Liver (tissue), 9 donors: ENCODE results near the gene FOXK1. TPM values are rescaled to one million over a fixed set of nuclear protein-coding genes. Genes with fewer than 3 reads are reported as not detected.

ENCODE experiments used
- DNase-seq: peaks from one replicate; pipeline ENCODE4 v3.0.0-alpha.2; 2017; ENCODE audit warnings: low spot score
- H3K27ac ChIP-seq, 2 donors: one replicate each; pipeline ENCODE4 v1.7.0; 2013; ENCODE audit warnings: inconsistent platforms in 2 of 2, low read length in 2 of 2, control low read depth in 1 of 2, low read depth in 1 of 2, mild to moderate bottlenecking in 1 of 2
- H3K27me3 ChIP-seq, 4 donors: one replicate each; pipeline versions ENCODE4 v1.6.1 to v1.7.0; 2013; ENCODE audit warnings: low read length in 3 of 4, inconsistent platforms in 1 of 4, mild to moderate bottlenecking in 1 of 4, moderate library complexity in 1 of 4; ENCODE audit not compliant: control insufficient read depth in 4 of 4, insufficient read depth in 4 of 4
- H3K36me3 ChIP-seq, 4 donors: one replicate each; pipeline versions ENCODE4 v1.6.1 to v1.7.0; 2013; ENCODE audit warnings: low read length in 3 of 4, mild to moderate bottlenecking in 3 of 4, low read depth in 1 of 4, moderate library complexity in 1 of 4; ENCODE audit not compliant: control insufficient read depth in 4 of 4, insufficient read depth in 3 of 4
- H3K4me1 ChIP-seq, 4 donors: one replicate each; pipeline versions ENCODE4 v1.6.1 to v1.7.0; 2013; ENCODE audit warnings: low read length in 3 of 4, mild to moderate bottlenecking in 3 of 4, moderate library complexity in 1 of 4; ENCODE audit not compliant: control insufficient read depth in 4 of 4, insufficient read depth in 4 of 4
- H3K4me3 ChIP-seq, 3 donors: one replicate each; pipeline versions ENCODE4 v1.6.1 to v1.7.0; 2013; ENCODE audit warnings: low read length in 3 of 3, control low read depth in 1 of 3, low read depth in 1 of 3, mild to moderate bottlenecking in 1 of 3
- H3K9ac ChIP-seq, 2 donors: one replicate each; pipeline ENCODE4 v1.7.0; 2013; ENCODE audit warnings: low read length in 2 of 2, mild to moderate bottlenecking in 2 of 2, moderate library complexity in 2 of 2, control low read depth in 1 of 2, low read depth in 1 of 2
- H3K9me3 ChIP-seq, 4 donors: one replicate each; pipeline versions ENCODE4 v1.6.1 to v1.7.0; 2013; ENCODE audit warnings: low read length in 3 of 4; ENCODE audit not compliant: control insufficient read depth in 4 of 4
- EGR1 ChIP-seq, 2 donors: IDR thresholded peaks; 2 replicates each; pipeline ENCODE4 v1.6.1; 2016 to 2018; ENCODE audit warnings: antibody characterized with exemption in 2 of 2, low read depth in 2 of 2
- FOXA1 ChIP-seq: IDR thresholded peaks from 2 replicates; pipeline ENCODE4 v1.6.1; 2016; ENCODE audit warnings: antibody characterized with exemption
- FOXA2 ChIP-seq: IDR thresholded peaks from 2 replicates; pipeline ENCODE4 v1.6.1; 2016; ENCODE audit warnings: antibody characterized with exemption
- GABPA ChIP-seq, 2 donors: IDR thresholded peaks in 1 of 2; conservative IDR thresholded peaks in 1 of 2; 2 replicates each; pipeline ENCODE4 v1.6.1; 2016; ENCODE audit warnings: antibody characterized with exemption in 2 of 2, mild to moderate bottlenecking in 1 of 2, moderate library complexity in 1 of 2
- HNF4A ChIP-seq, 2 donors: conservative IDR thresholded peaks; 2 replicates each; pipeline ENCODE4 v1.6.1; 2016; ENCODE audit warnings: antibody characterized with exemption in 2 of 2, mild to moderate bottlenecking in 2 of 2
- HNF4G ChIP-seq: IDR thresholded peaks from 2 replicates; pipeline ENCODE4 v1.6.1; 2016; ENCODE audit warnings: antibody characterized with exemption
- JUND ChIP-seq, 2 donors: IDR thresholded peaks; 2 replicates each; pipeline ENCODE4 v1.6.1; 2016; ENCODE audit warnings: antibody characterized with exemption in 2 of 2
- NR2F2 ChIP-seq: IDR thresholded peaks from 2 replicates; pipeline ENCODE4 v1.6.1; 2016; ENCODE audit warnings: antibody characterized with exemption
- RAD21 ChIP-seq, 2 donors: IDR thresholded peaks; 2 replicates each; pipeline ENCODE4 v1.6.1; 2016; ENCODE audit warnings: antibody characterized with exemption in 2 of 2, mild to moderate bottlenecking in 2 of 2
- RXRA ChIP-seq, 2 donors: IDR thresholded peaks; 2 replicates each; pipeline ENCODE4 v1.6.1; 2017 to 2018; ENCODE audit warnings: antibody characterized with exemption in 2 of 2, mild to moderate bottlenecking in 1 of 2
- SP1 ChIP-seq: IDR thresholded peaks from 2 replicates; pipeline ENCODE4 v1.6.1; 2018; ENCODE audit warnings: antibody characterized with exemption, mild to moderate bottlenecking
- TAF1 ChIP-seq: conservative IDR thresholded peaks from 2 replicates; pipeline ENCODE4 v1.6.1; 2016; ENCODE audit warnings: antibody characterized with exemption, mild to moderate bottlenecking
- WGBS: extraction: QIAGEN DNeasy Blood & Tissue Kit; methylation state at CpG from one replicate; pipeline ENCODE4 v1.1.7; 2013; 5-methylcytosine and 5-hydroxymethylcytosine counted together
- polyA plus RNA-seq, 2 donors: library from polyadenylated mRNA; stranded (reverse) in 1 of 2; unstranded in 1 of 2; fragments of 200-250 nt in 1 of 2; fragments of >200 nt in 1 of 2; fragmentation: Nextera tagmentation in 1 of 2; extraction: Ambion mirVana in 1 of 2; gene quantifications; one replicate each; pipeline versions ENCODE4 v1.2.1 to v1.2.3, GENCODE V29; 2013 to 2015
- total RNA-seq, 2 donors: library from RNA; depleted of rRNA; stranded (reverse); fragments of >200 nt; gene quantifications; one replicate each; pipeline ENCODE4 v1.2.3, GENCODE V29; 2014
- TF ChIP-seq, protein P1 (sequence below): IDR thresholded peaks from 2 replicates; pipeline ENCODE4 v1.6.1; 2016; ENCODE audit warnings: antibody characterized with exemption
- TF ChIP-seq, protein P2 (sequence below): IDR thresholded peaks from 2 replicates; pipeline ENCODE4 v1.6.1; 2016; ENCODE audit warnings: antibody characterized with exemption, mild to moderate bottlenecking
- TF ChIP-seq, protein P3 (sequence below): IDR thresholded peaks from 2 replicates; pipeline ENCODE4 v1.6.1; 2016; ENCODE audit warnings: antibody characterized with exemption
- TF ChIP-seq, protein P4 (sequence below): fragments of 150-350 bp; IDR thresholded peaks from 2 replicates; pipeline ENCODE4 v1.5.1; 2017; ENCODE audit warnings: improper control_type of control experiment, low read depth, low read length; ENCODE audit not compliant: missing input control
- TF ChIP-seq, protein P5 (sequence below): IDR thresholded peaks from 2 replicates; pipeline ENCODE4 v1.6.1; 2016; ENCODE audit warnings: antibody characterized with exemption
- donor health status: healthy.
- donor health status: healthy.
- donor health status: healthy.
- donor health status: healthy.
- donor health status: healthy.

FOXK1 gene
- total and polyA plus RNA-seq, 4 donors = 1.2 to 8.5 (median 4.4) TPM

DNA sequence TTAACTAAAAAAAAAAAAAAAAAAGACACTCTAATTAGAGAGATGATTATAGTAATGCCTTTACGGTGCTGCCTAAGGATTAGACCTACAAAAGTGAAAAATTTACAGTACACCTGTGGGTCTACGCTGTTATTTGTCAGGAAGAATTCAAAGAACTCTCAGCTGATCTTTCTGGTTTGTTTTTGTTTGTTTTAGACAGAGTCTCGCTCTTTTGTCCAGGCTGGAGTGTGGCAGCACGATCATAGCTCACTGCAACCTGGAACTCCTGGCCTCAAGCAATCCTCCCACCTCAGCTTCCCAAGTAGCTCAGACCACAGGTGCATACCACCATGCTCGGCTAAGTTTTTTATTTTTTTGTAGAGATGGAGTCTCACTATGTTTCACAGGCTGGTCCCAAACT lies 28.3 kb upstream of the FOXK1 start:
- Histone ChIP-seq H3K27me3 (no peaks in the 10 kb centered on the region), H3K9ac (no peak overlapping the region), H3K36me3 (no peaks in the 10 kb centered on the region), H3K4me3 (no peak overlapping the region), H3K9me3 (peaks cover 0 to 3% (median 0%) of the 10 kb centered on the region in 4 donors), H3K4me1 (no peaks in the 10 kb centered on the region), H3K27ac (no peak overlapping the region)
- no peak for DNase-seq
- no peak for TF ChIP-seq RAD21 (IDR thresholded peaks at IDR 0.05)
- no peak for TF ChIP-seq JUND (IDR thresholded peaks at IDR 0.05)
- no peak for TF ChIP-seq HNF4G
- TF ChIP-seq HNF4A (conservative IDR thresholded peaks at IDR 0.05) = no peak
- no peak for TF ChIP-seq TAF1
- TF ChIP-seq SP1 = no peak
- TF ChIP-seq, protein P1, sequence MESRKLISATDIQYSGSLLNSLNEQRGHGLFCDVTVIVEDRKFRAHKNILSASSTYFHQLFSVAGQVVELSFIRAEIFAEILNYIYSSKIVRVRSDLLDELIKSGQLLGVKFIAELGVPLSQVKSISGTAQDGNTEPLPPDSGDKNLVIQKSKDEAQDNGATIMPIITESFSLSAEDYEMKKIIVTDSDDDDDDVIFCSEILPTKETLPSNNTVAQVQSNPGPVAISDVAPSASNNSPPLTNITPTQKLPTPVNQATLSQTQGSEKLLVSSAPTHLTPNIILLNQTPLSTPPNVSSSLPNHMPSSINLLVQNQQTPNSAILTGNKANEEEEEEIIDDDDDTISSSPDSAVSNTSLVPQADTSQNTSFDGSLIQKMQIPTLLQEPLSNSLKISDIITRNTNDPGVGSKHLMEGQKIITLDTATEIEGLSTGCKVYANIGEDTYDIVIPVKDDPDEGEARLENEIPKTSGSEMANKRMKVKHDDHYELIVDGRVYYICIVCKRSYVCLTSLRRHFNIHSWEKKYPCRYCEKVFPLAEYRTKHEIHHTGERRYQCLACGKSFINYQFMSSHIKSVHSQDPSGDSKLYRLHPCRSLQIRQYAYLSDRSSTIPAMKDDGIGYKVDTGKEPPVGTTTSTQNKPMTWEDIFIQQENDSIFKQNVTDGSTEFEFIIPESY = no peak
- no peak for TF ChIP-seq FOXA2
- TF ChIP-seq FOXA1 = no peak
- WGBS = 89% methylated on average over 5 of the region's 5 CpGs

DNA sequence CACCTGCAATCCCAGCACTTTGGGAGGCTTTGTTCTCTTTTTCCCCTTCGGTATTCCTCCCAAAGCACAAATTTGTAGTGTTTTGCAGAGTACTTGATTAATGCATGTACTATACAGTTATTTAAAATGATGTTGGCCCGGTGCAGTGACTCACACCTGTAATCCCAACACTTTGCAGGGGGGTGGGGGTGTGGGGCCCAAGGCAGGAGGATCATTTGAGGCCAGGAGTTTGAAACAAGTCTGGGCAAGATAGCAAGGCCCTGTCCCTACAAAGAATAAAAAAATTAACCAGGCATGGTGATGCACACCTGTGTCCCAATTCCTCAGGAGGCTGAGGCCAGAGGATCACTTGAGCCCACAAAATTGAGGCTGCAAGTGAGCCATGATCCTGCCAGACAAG lies 26.8 kb upstream of the FOXK1 start:
- H3K27me3 ChIP-seq = no peaks in the 10 kb centered on the region
- H3K9me3 ChIP-seq = peaks cover 0 to 12% (median 5%) of the 10 kb centered on the region in 4 donors
- no peaks in the 10 kb centered on the region for H3K4me1 ChIP-seq
- no peak overlapping the region for H3K27ac ChIP-seq
- H3K9ac ChIP-seq = no peak overlapping the region
- WGBS = 91% methylated on average over 2 of the region's 2 CpGs
- H3K4me3 ChIP-seq = no peak overlapping the region
- no peak for DNase-seq
- no peak for TF ChIP-seq FOXA2
- TF ChIP-seq, protein P1 = no peak
- TF ChIP-seq, protein P2, sequence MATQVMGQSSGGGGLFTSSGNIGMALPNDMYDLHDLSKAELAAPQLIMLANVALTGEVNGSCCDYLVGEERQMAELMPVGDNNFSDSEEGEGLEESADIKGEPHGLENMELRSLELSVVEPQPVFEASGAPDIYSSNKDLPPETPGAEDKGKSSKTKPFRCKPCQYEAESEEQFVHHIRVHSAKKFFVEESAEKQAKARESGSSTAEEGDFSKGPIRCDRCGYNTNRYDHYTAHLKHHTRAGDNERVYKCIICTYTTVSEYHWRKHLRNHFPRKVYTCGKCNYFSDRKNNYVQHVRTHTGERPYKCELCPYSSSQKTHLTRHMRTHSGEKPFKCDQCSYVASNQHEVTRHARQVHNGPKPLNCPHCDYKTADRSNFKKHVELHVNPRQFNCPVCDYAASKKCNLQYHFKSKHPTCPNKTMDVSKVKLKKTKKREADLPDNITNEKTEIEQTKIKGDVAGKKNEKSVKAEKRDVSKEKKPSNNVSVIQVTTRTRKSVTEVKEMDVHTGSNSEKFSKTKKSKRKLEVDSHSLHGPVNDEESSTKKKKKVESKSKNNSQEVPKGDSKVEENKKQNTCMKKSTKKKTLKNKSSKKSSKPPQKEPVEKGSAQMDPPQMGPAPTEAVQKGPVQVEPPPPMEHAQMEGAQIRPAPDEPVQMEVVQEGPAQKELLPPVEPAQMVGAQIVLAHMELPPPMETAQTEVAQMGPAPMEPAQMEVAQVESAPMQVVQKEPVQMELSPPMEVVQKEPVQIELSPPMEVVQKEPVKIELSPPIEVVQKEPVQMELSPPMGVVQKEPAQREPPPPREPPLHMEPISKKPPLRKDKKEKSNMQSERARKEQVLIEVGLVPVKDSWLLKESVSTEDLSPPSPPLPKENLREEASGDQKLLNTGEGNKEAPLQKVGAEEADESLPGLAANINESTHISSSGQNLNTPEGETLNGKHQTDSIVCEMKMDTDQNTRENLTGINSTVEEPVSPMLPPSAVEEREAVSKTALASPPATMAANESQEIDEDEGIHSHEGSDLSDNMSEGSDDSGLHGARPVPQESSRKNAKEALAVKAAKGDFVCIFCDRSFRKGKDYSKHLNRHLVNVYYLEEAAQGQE = no peak
- TF ChIP-seq JUND (IDR thresholded peaks at IDR 0.05) = no peak
- no peak for TF ChIP-seq HNF4G
- TF ChIP-seq FOXA1 = no peak
- no peak for TF ChIP-seq NR2F2
- no peak for TF ChIP-seq SP1
- TF ChIP-seq RAD21 (IDR thresholded peaks at IDR 0.05) = no peak
- TF ChIP-seq HNF4A (conservative IDR thresholded peaks at IDR 0.05) = no peak
- TF ChIP-seq GABPA (IDR thresholded peaks at IDR 0.05 in 1 of 2, conservative IDR thresholded peaks at IDR 0.05 in 1 of 2) = no peak
- no peak for TF ChIP-seq RXRA (IDR thresholded peaks at IDR 0.05)
- TF ChIP-seq, protein P3, sequence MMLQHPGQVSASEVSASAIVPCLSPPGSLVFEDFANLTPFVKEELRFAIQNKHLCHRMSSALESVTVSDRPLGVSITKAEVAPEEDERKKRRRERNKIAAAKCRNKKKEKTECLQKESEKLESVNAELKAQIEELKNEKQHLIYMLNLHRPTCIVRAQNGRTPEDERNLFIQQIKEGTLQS = no peak
- TF ChIP-seq, protein P4, sequence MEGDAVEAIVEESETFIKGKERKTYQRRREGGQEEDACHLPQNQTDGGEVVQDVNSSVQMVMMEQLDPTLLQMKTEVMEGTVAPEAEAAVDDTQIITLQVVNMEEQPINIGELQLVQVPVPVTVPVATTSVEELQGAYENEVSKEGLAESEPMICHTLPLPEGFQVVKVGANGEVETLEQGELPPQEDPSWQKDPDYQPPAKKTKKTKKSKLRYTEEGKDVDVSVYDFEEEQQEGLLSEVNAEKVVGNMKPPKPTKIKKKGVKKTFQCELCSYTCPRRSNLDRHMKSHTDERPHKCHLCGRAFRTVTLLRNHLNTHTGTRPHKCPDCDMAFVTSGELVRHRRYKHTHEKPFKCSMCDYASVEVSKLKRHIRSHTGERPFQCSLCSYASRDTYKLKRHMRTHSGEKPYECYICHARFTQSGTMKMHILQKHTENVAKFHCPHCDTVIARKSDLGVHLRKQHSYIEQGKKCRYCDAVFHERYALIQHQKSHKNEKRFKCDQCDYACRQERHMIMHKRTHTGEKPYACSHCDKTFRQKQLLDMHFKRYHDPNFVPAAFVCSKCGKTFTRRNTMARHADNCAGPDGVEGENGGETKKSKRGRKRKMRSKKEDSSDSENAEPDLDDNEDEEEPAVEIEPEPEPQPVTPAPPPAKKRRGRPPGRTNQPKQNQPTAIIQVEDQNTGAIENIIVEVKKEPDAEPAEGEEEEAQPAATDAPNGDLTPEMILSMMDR = no peak
- TF ChIP-seq, protein P5, sequence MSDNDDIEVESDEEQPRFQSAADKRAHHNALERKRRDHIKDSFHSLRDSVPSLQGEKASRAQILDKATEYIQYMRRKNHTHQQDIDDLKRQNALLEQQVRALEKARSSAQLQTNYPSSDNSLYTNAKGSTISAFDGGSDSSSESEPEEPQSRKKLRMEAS = no peak
- no peak for TF ChIP-seq EGR1 (IDR thresholded peaks at IDR 0.05; ENCODE audit: low read depth in 2 of 2)
- no peaks in the 10 kb centered on the region for H3K36me3 ChIP-seq
